Right ventricle myocardium inferior (tissue), 1 donor: ENCODE results near the gene RTN1. TPM values are rescaled to one million over a fixed set of nuclear protein-coding genes. Genes with fewer than 3 reads are reported as not detected.

Source experiments
- ATAC-seq: fragments of 200-7000 bp; cut with Tn5 transposase; one replicate; pipeline ENCODE4 v1.9.1; 2020; ENCODE audit warnings: mild to moderate bottlenecking, moderate library complexity
- DNase-seq: peaks from one replicate; pipeline ENCODE4 v3.0.0; 2021; ENCODE audit errors: missing footprints
- intact Hi-C: fragments of 100-400 bp; cut with DNase I; formaldehyde crosslinking; loops from one replicate; pipeline ENCODE4 v1.11.0; 2022
- total RNA-seq: library from RNA; stranded (reverse); fragmentation: NEBNext Ultra II Directional; extraction: Animal tissue kit (Norgen Biotek cat#: 25700); gene quantifications from one replicate; pipeline ENCODE4 v1.2.1, GENCODE V29; 2021
- donor health status: DM: no; HTN: yes; CAD: no; lungs with severe emphysema.

The RTN1 gene
- total RNA-seq, 1 donor from 2014 or later, result 1.6 TPM

GRCh38 chr14:59816941-59817340, 53.6 kb downstream of the RTN1 start:
- no peak for DNase-seq
- intact Hi-C loops, result no loop called here
- no peak for ATAC-seq

GRCh38 chr14:59814988-59815387, 55.6 kb downstream of the RTN1 start:
- intact Hi-C loops, result no loop called here
- DNase-seq, result no peak
- no peak for ATAC-seq

- intact Hi-C loops, result no loop called here
- no peak for ATAC-seq
These were observed 58.8 kb downstream of the RTN1 start for GRCh38 chr14:59811815-59812214.

GRCh38 chr14:59811073-59811472, 59.5 kb downstream of the RTN1 start:
- ATAC-seq (no peak), DNase-seq (no peak)
- intact Hi-C loops, result no loop called here

More at GRCh38 chr14:59811815-59812214, 58.8 kb downstream of the RTN1 start:
- no peak for DNase-seq

GRCh38 chr14:59803052-59803540, 67.5 kb downstream of the RTN1 start:
- ATAC-seq, result no peak
- DNase-seq, result no peak
- intact Hi-C loops, result no loop called here

- no peak for ATAC-seq
- DNase-seq, result no peak
- intact Hi-C loops, result no loop called here
These were observed 82.4 kb downstream of the RTN1 start for GRCh38 chr14:59788176-59788575.

- DNase-seq, result no peak
- ATAC-seq, result no peak
- intact Hi-C loops, result no loop called here
These were observed 83.4 kb downstream of the RTN1 start for GRCh38 chr14:59787045-59787674.

GRCh38 chr14:59785629-59786028, 84.9 kb downstream of the RTN1 start:
- no peak for DNase-seq
- intact Hi-C loops, result no loop called here
- no peak for ATAC-seq

GRCh38 chr14:59782760-59783159, 87.8 kb downstream of the RTN1 start:
- ATAC-seq (no peak), DNase-seq (no peak)
- intact Hi-C loops, result no loop called here

GRCh38 chr14:59777006-59777579, 93.5 kb downstream of the RTN1 start:
- intact Hi-C loops, result no loop called here
- ATAC-seq (no peak), DNase-seq (no peak)

GRCh38 chr14:59776468-59776867, 94.1 kb downstream of the RTN1 start:
- ATAC-seq (no peak), DNase-seq (no peak)
- intact Hi-C loops, result no loop called here

GRCh38 chr14:59772233-59772632, 98.3 kb downstream of the RTN1 start:
- DNase-seq, result no peak
- no peak for ATAC-seq
- intact Hi-C loops, result no loop called here

GRCh38 chr14:59771577-59771976, 99.0 kb downstream of the RTN1 start:
- ATAC-seq, result no peak
- intact Hi-C loops, result no loop called here
- no peak for DNase-seq

- intact Hi-C loops, result no loop called here
- ATAC-seq, result no peak
- no peak for DNase-seq
These were observed 101.0 kb downstream of the RTN1 start for GRCh38 chr14:59769586-59769985.

GRCh38 chr14:59768855-59769375, 101.7 kb downstream of the RTN1 start:
- DNase-seq (no peak), ATAC-seq (no peak)
- intact Hi-C loops, result no loop called here

GRCh38 chr14:59761851-59762250, 108.7 kb downstream of the RTN1 start:
- DNase-seq (no peak), ATAC-seq (no peak)
- intact Hi-C loops, result no loop called here

- intact Hi-C loops, result no loop called here
- no peak for ATAC-seq
- no peak for DNase-seq
These were observed 115.0 kb downstream of the RTN1 start for GRCh38 chr14:59755409-59756135.

- intact Hi-C loops, result no loop called here
- DNase-seq (no peak), ATAC-seq (no peak)
These were observed 116.3 kb downstream of the RTN1 start for GRCh38 chr14:59754256-59754655.

GRCh38 chr14:59753512-59753911, 117.1 kb downstream of the RTN1 start:
- ATAC-seq (no peak), DNase-seq (no peak)
- intact Hi-C loops, result no loop called here

GRCh38 chr14:59751578-59751977, 119.0 kb downstream of the RTN1 start:
- no peak for ATAC-seq
- intact Hi-C loops, result no loop called here

More at GRCh38 chr14:59751578-59751977, 119.0 kb downstream of the RTN1 start:
- no peak for DNase-seq
